ENCODE data around the gene ABCG8. TPM values are rescaled to one million over a fixed set of nuclear protein-coding genes. Genes with fewer than 3 reads are reported as not detected.
"Not testable (repeated sequence)": the region's sequence is repeated elsewhere in the genome, so short reads cannot be mapped to it uniquely, and the experiment has no call there.

ABCG8 gene
- total RNA-seq, 1 experiment from 2014 or later, result not detected

GRCh38 chr2:43898838-43899346 lies 60.1 kb downstream of the ABCG8 start:
- Histone ChIP-seq H3K4me2 (ENCODE audit: low read depth, low read length, poor library complexity, severe bottlenecking) (no peak overlapping the region), H3K36me3 (ENCODE audit: insufficient read depth, low read length) (peaks cover 46% of the 10 kb centered on the region)

GRCh38 chr2:43899589-43899988 lies 60.8 kb downstream of the ABCG8 start:
- no peaks in the 10 kb centered on the region for H3K4me1 ChIP-seq (ENCODE audit: low read length)
- H3K79me2 ChIP-seq (ENCODE audit: low read length), result peaks cover 18% of the 10 kb centered on the region
- no peak overlapping the region for H3K4me3 ChIP-seq (ENCODE audit: low read length)
- H3K4me2 ChIP-seq (ENCODE audit: low read depth, low read length, poor library complexity, severe bottlenecking), result no peak overlapping the region
- no peak overlapping the region for H3K9ac ChIP-seq (ENCODE audit: low read length)
- H3K36me3 ChIP-seq (ENCODE audit: insufficient read depth, low read length), result peaks cover 44% of the 10 kb centered on the region
- H3K9me2 ChIP-seq (replicated peaks; ENCODE audit: insufficient read depth, low read length), result no peaks in the 10 kb centered on the region
- H3K27me3 ChIP-seq (ENCODE audit: low read length), result no peaks in the 10 kb centered on the region
- H2AFZ ChIP-seq (ENCODE audit: low read length), result no peak overlapping the region
- DNase-seq, result no peak
- no peak overlapping the region for H3K27ac ChIP-seq (ENCODE audit: low read length)
- no peaks in the 10 kb centered on the region for H4K20me1 ChIP-seq (ENCODE audit: insufficient read depth, low read depth, low read length)
- no peaks in the 10 kb centered on the region for H3K9me3 ChIP-seq (ENCODE audit: low read length)

More at GRCh38 chr2:43898838-43899346, 60.1 kb downstream of the ABCG8 start:
- no peaks in the 10 kb centered on the region for H4K20me1 ChIP-seq (ENCODE audit: insufficient read depth, low read depth, low read length)
- H3K4me3 ChIP-seq (ENCODE audit: low read length), result no peak overlapping the region
- no peak overlapping the region for H3K9ac ChIP-seq (ENCODE audit: low read length)
- peaks cover 15% of the 10 kb centered on the region for H3K79me2 ChIP-seq (ENCODE audit: low read length)
- no peaks in the 10 kb centered on the region for H3K9me3 ChIP-seq (ENCODE audit: low read length)
- no peaks in the 10 kb centered on the region for H3K27me3 ChIP-seq (ENCODE audit: low read length)
- H3K27ac ChIP-seq (ENCODE audit: low read length), result no peak overlapping the region
- DNase-seq, result no peak
- no peaks in the 10 kb centered on the region for H3K4me1 ChIP-seq (ENCODE audit: low read length)
- H2AFZ ChIP-seq (ENCODE audit: low read length), result no peak overlapping the region
- H3K9me2 ChIP-seq (replicated peaks; ENCODE audit: insufficient read depth, low read length), result no peaks in the 10 kb centered on the region

- Histone ChIP-seq H4K20me1 (ENCODE audit: insufficient read depth, low read depth, low read length) (no peaks in the 10 kb centered on the region), H3K4me1 (ENCODE audit: low read length) (no peaks in the 10 kb centered on the region), H3K9me2 (replicated peaks; ENCODE audit: insufficient read depth, low read length) (no peaks in the 10 kb centered on the region), H3K27ac (ENCODE audit: low read length) (no peak overlapping the region), H3K9me3 (ENCODE audit: low read length) (no peaks in the 10 kb centered on the region), H3K27me3 (ENCODE audit: low read length) (no peaks in the 10 kb centered on the region), H3K79me2 (ENCODE audit: low read length) (peaks cover 41% of the 10 kb centered on the region), H3K9ac (ENCODE audit: low read length) (no peak overlapping the region), H2AFZ (ENCODE audit: low read length) (no peak overlapping the region), H3K4me3 (ENCODE audit: low read length) (no peak overlapping the region), H3K36me3 (ENCODE audit: insufficient read depth, low read length) (peaks cover 53% of the 10 kb centered on the region), H3K4me2 (ENCODE audit: low read depth, low read length, poor library complexity, severe bottlenecking) (no peak overlapping the region)
- DNase-seq, result no peak
Observed at GRCh38 chr2:43905371-43905803, 66.6 kb downstream of the ABCG8 start.

DNA sequence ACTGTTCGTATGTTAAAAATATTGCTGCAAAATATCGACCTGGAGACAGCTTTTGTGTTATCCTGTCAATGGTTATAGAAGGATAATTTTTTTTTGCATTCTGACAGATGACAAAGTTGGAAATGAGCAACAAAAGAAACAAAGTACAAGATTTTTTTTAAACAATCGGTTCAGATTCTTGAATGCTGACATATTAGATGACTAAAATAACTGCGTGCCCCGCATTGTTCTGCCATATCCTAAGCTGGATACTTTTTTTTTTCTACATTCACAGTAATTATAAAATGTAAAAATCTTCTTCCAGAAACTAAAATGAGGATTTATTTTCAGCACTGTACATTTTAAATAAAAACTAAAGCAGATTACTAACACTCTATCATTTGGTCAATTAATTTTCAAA lies 67.1 kb downstream of the ABCG8 start:
- Histone ChIP-seq H3K4me2 (ENCODE audit: low read depth, low read length, poor library complexity, severe bottlenecking) (no peak overlapping the region), H3K27me3 (ENCODE audit: low read length) (no peaks in the 10 kb centered on the region), H3K9me3 (ENCODE audit: low read length) (no peaks in the 10 kb centered on the region), H3K9me2 (replicated peaks; ENCODE audit: insufficient read depth, low read length) (no peaks in the 10 kb centered on the region), H3K4me1 (ENCODE audit: low read length) (no peaks in the 10 kb centered on the region), H3K36me3 (ENCODE audit: insufficient read depth, low read length) (peaks cover 48% of the 10 kb centered on the region), H2AFZ (ENCODE audit: low read length) (no peak overlapping the region), H3K27ac (ENCODE audit: low read length) (no peak overlapping the region), H3K9ac (ENCODE audit: low read length) (no peak overlapping the region), H3K4me3 (ENCODE audit: low read length) (no peak overlapping the region), H3K79me2 (ENCODE audit: low read length) (peaks cover 41% of the 10 kb centered on the region), H4K20me1 (ENCODE audit: insufficient read depth, low read depth, low read length) (no peaks in the 10 kb centered on the region)
- no peak for DNase-seq

DNA sequence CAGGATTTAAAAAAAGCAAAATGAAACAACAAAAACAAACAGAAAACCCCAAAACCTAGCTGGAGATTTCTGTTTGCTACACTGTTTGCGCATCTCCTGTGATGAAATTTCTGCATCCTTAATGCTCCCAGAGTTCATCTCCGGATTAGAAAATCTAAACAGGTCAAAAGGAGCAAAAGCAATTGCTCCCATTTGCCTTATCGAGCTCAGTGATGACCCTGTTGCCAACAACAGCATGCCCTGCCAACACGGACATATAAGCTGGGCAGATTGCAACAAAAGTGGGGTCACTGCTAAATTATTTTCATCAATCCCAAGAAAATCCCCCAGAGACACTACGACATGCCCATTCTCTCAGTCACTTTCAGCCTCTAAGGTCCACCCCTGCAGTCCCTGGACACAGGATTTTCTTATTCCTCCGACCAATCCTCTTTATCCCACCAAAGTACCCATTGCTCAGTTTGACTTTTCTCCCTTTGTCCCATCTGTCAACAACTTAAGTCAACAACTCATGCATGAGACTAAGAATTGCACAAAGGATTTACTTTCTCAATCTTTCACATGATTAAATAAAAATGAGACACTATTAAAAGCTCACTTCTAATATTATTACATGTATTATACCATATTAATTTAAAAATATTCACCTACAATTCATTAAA lies 67.8 kb downstream of the ABCG8 start:
- peaks cover 46% of the 10 kb centered on the region for H3K36me3 ChIP-seq (ENCODE audit: insufficient read depth, low read length)
- no peak overlapping the region for H3K4me3 ChIP-seq (ENCODE audit: low read length)
- no peak overlapping the region for H2AFZ ChIP-seq (ENCODE audit: low read length)
- DNase-seq, result no peak
- H3K4me2 ChIP-seq (ENCODE audit: low read depth, low read length, poor library complexity, severe bottlenecking), result no peak overlapping the region
- no peak overlapping the region for H3K9ac ChIP-seq (ENCODE audit: low read length)
- H3K4me1 ChIP-seq (ENCODE audit: low read length), result no peaks in the 10 kb centered on the region
- no peaks in the 10 kb centered on the region for H3K27me3 ChIP-seq (ENCODE audit: low read length)
- no peak overlapping the region for H3K27ac ChIP-seq (ENCODE audit: low read length)
- no peaks in the 10 kb centered on the region for H3K9me3 ChIP-seq (ENCODE audit: low read length)
- H3K79me2 ChIP-seq (ENCODE audit: low read length), result peaks cover 43% of the 10 kb centered on the region
- no peaks in the 10 kb centered on the region for H4K20me1 ChIP-seq (ENCODE audit: insufficient read depth, low read depth, low read length)
- no peaks in the 10 kb centered on the region for H3K9me2 ChIP-seq (replicated peaks; ENCODE audit: insufficient read depth, low read length)

- H3K36me3 ChIP-seq (ENCODE audit: insufficient read depth, low read length), result peaks cover 52% of the 10 kb centered on the region
Observed at GRCh38 chr2:43911136-43911790, 72.5 kb downstream of the ABCG8 start.

DNA sequence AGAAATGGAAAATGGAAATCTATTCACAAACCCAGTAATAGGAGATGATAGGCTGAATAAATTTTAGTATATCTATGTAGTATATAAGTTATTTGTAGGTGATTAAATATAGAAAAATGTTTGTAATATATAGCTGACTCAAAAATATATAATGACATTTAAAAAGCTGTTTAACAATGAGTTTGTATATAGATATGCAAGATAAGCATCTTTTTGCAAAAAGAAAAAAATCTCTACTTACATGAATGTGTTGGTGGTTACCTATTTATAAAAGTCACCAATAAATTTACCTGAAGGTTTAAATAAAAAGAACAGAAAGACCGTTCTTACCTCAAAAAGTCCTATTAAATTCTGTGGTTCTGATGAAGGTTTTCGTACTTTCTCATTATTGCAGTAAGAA lies 85.7 kb downstream of the ABCG8 start:
- Histone ChIP-seq H4K20me1 (ENCODE audit: insufficient read depth, low read depth, low read length) (no peaks in the 10 kb centered on the region), H3K4me1 (ENCODE audit: low read length) (no peaks in the 10 kb centered on the region), H2AFZ (ENCODE audit: low read length) (no peak overlapping the region), H3K9ac (ENCODE audit: low read length) (no peak overlapping the region), H3K27ac (ENCODE audit: low read length) (no peak overlapping the region), H3K79me2 (ENCODE audit: low read length) (peaks cover 17% of the 10 kb centered on the region; the same call in 1 of the 2 replicates), H3K9me2 (replicated peaks; ENCODE audit: insufficient read depth, low read length) (no peaks in the 10 kb centered on the region), H3K4me3 (ENCODE audit: low read length) (no peak overlapping the region), H3K27me3 (ENCODE audit: low read length) (no peaks in the 10 kb centered on the region), H3K36me3 (ENCODE audit: insufficient read depth, low read length) (peaks cover 55% of the 10 kb centered on the region), H3K4me2 (ENCODE audit: low read depth, low read length, poor library complexity, severe bottlenecking) (no peak overlapping the region), H3K9me3 (ENCODE audit: low read length) (no peaks in the 10 kb centered on the region)
- DNase-seq, result no peak

More at GRCh38 chr2:43911136-43911790, 72.5 kb downstream of the ABCG8 start:
- not testable (repeated sequence) for H3K27me3 ChIP-seq (ENCODE audit: low read length); H3K9ac ChIP-seq (ENCODE audit: low read length); H3K4me2 ChIP-seq (ENCODE audit: low read depth, low read length, poor library complexity, severe bottlenecking); H4K20me1 ChIP-seq (ENCODE audit: insufficient read depth, low read depth, low read length); H3K9me2 ChIP-seq (replicated peaks; ENCODE audit: insufficient read depth, low read length); H2AFZ ChIP-seq (ENCODE audit: low read length); H3K27ac ChIP-seq (ENCODE audit: low read length); H3K4me1 ChIP-seq (ENCODE audit: low read length); DNase-seq; H3K9me3 ChIP-seq (ENCODE audit: low read length); H3K4me3 ChIP-seq (ENCODE audit: low read length)
- H3K79me2 ChIP-seq (ENCODE audit: low read length), result peaks cover 28% of the 10 kb centered on the region

DNA sequence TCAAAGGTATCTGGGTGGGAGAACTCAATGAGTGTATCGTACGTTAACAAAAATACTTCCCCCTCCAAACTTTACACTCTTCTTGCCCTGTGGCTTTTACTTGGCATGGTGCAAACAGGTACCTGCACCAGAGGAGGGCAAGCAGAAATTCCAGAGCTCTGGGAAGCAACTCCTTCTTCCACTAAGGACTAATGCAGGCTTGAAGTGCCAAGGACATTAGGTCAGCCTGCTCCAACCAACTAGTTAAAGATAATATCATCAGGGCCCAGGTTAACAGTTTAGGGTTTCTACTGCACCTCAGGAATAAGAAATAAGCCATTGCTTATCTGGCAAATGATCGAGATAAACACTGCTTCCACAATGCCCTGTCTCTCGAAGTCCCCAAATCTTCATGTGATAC lies 86.7 kb downstream of the ABCG8 start:
- peaks cover 61% of the 10 kb centered on the region for H3K36me3 ChIP-seq (ENCODE audit: insufficient read depth, low read length)
- H3K79me2 ChIP-seq (ENCODE audit: low read length), result peaks cover 24% of the 10 kb centered on the region

More for the DNA sequence above, 86.7 kb downstream of the ABCG8 start:
- Histone ChIP-seq H3K27ac (ENCODE audit: low read length) (no peak overlapping the region), H3K4me2 (ENCODE audit: low read depth, low read length, poor library complexity, severe bottlenecking) (no peak overlapping the region), H3K4me1 (ENCODE audit: low read length) (no peaks in the 10 kb centered on the region), H4K20me1 (ENCODE audit: insufficient read depth, low read depth, low read length) (no peaks in the 10 kb centered on the region), H3K4me3 (ENCODE audit: low read length) (no peak overlapping the region), H3K9ac (ENCODE audit: low read length) (no peak overlapping the region), H3K9me3 (ENCODE audit: low read length) (no peaks in the 10 kb centered on the region), H2AFZ (ENCODE audit: low read length) (no peak overlapping the region), H3K9me2 (replicated peaks; ENCODE audit: insufficient read depth, low read length) (no peaks in the 10 kb centered on the region), H3K27me3 (ENCODE audit: low read length) (no peaks in the 10 kb centered on the region)
- DNase-seq, result no peak

Measured in Karpas-422 (cell line).